Lung (tissue), 12 donors: Measurements from ENCODE around the gene BTBD2. TPM values are rescaled to one million over a fixed set of nuclear protein-coding genes. Genes with fewer than 3 reads are reported as not detected.

Experiments used
- ATAC-seq: fragments of 200-7000 bp; cut with Tn5 transposase; one replicate; pipeline ENCODE4 v1.9.1; 2020; ENCODE audit warnings: moderate number of reproducible peaks; ENCODE audit not compliant: insufficient read depth, low FRiP score
- DNase-seq, 3 donors: peaks; one replicate each; pipeline ENCODE4 v3.0.0-alpha.2; 2013 to 2017
- H3K27ac ChIP-seq, 2 donors: one replicate each; pipeline ENCODE4 v1.5.1; 2013; ENCODE audit warnings: mild to moderate bottlenecking in 2 of 2, moderate library complexity in 2 of 2, control low read depth in 1 of 2, inconsistent platforms in 1 of 2, low read depth in 1 of 2, low read length in 1 of 2
- H3K27me3 ChIP-seq, 3 donors: one replicate each; pipeline ENCODE4 v1.5.1; 2013; ENCODE audit warnings: low read length in 2 of 3; ENCODE audit not compliant: control insufficient read depth in 3 of 3, insufficient read depth in 3 of 3
- H3K36me3 ChIP-seq, 4 donors: one replicate each; pipeline ENCODE4 v1.5.1; 2013; ENCODE audit warnings: low read length in 4 of 4, mild to moderate bottlenecking in 1 of 4, moderate library complexity in 1 of 4; ENCODE audit not compliant: control insufficient read depth in 4 of 4, insufficient read depth in 4 of 4
- H3K4me1 ChIP-seq, 5 donors: one replicate each; pipeline ENCODE4 v1.5.1; 2013; ENCODE audit warnings: low read length in 5 of 5, mild to moderate bottlenecking in 2 of 5, moderate library complexity in 1 of 5; ENCODE audit not compliant: control insufficient read depth in 5 of 5, insufficient read depth in 5 of 5
- H3K4me3 ChIP-seq: one replicate; pipeline ENCODE4 v1.5.1; 2013; ENCODE audit warnings: mild to moderate bottlenecking, control low read depth, moderate library complexity
- H3K9ac ChIP-seq, 2 donors: one replicate each; pipeline ENCODE4 v1.5.1; 2013; ENCODE audit warnings: low read length in 2 of 2, control low read depth in 1 of 2; ENCODE audit not compliant: insufficient read depth in 1 of 2
- H3K9me3 ChIP-seq, 4 donors: one replicate each; pipeline ENCODE4 v1.5.1; 2013; ENCODE audit warnings: low read length in 3 of 4, mild to moderate bottlenecking in 1 of 4, moderate library complexity in 1 of 4; ENCODE audit not compliant: control insufficient read depth in 4 of 4, insufficient read depth in 3 of 4
- CTCF ChIP-seq: IDR thresholded peaks from 2 replicates; pipeline ENCODE4 v1.5.1; 2012; ENCODE audit warnings: mild to moderate bottlenecking; ENCODE audit errors: control extremely low read depth, extremely low read depth
- WGBS, 2 donors: extraction: QIAGEN DNeasy Blood & Tissue Kit; methylation state at CpG; one replicate each; pipeline ENCODE4 v1.1.7; 2013; 5-methylcytosine and 5-hydroxymethylcytosine counted together
- polyA plus RNA-seq, 2 donors: library from polyadenylated mRNA; stranded (reverse); fragments of 200-250 nt; gene quantifications; one replicate each; pipeline ENCODE4 v1.2.1, GENCODE V29; 2013
- total RNA-seq, 2 donors: library from RNA; depleted of rRNA in 1 of 2; stranded (reverse); fragments of >200 nt in 1 of 2; gene quantifications; one replicate each; pipeline ENCODE4 v1.2.1, GENCODE V29; 2014 to 2021
- donor health status: control.
- donor health status: control.
- donor health status: Bipolar disorder and iron deficiency.
- donor health status: healthy.
- donor health status: DM: yes; HTN: yes; CAD: no.

Gene BTBD2
- total and polyA plus RNA-seq, 4 donors: 35.5 to 62.3 (median 44.8) TPM

GRCh38 chr19:1955171-1956121 lies 60.1 kb downstream of the BTBD2 start:
- no peaks in the 10 kb centered on the region for H3K4me1 ChIP-seq
- no peaks in the 10 kb centered on the region for H3K9me3 ChIP-seq
- no peak for DNase-seq
- WGBS, 2 donors: 88 to 93% methylated on average over 37 to 51 of the region's 51 CpGs
- H3K27me3 ChIP-seq: no peaks in the 10 kb centered on the region
- no peak for ATAC-seq
- TF ChIP-seq CTCF: no peak
- H3K9ac ChIP-seq: no peak overlapping the region
- no peak overlapping the region for H3K4me3 ChIP-seq
- peaks cover 0 to 24% (median 2%) of the 10 kb centered on the region in 4 donors for H3K36me3 ChIP-seq
- no peak overlapping the region for H3K27ac ChIP-seq

GRCh38 chr19:1954532-1954933 lies 61.0 kb downstream of the BTBD2 start:
- no peak overlapping the region for H3K4me3 ChIP-seq
- 96 to 97% methylated on average over 15 of the region's 15 CpGs for WGBS, 2 donors
- no peak overlapping the region for H3K9ac ChIP-seq
- ATAC-seq: no peak
- H3K27ac ChIP-seq: no peak overlapping the region
- no peaks in the 10 kb centered on the region for H3K27me3 ChIP-seq
- TF ChIP-seq CTCF: no peak
- H3K36me3 ChIP-seq: peaks cover 0 to 26% (median 2%) of the 10 kb centered on the region in 4 donors
- no peaks in the 10 kb centered on the region for H3K4me1 ChIP-seq
- no peaks in the 10 kb centered on the region for H3K9me3 ChIP-seq
- no peak for DNase-seq

- WGBS, 2 donors: 91 to 93% methylated on average over 29 to 32 of the region's 32 CpGs
- no peak overlapping the region for H3K9ac ChIP-seq
- no peak overlapping the region for H3K4me3 ChIP-seq
- no peaks in the 10 kb centered on the region for H3K9me3 ChIP-seq
- no peaks in the 10 kb centered on the region for H3K4me1 ChIP-seq
- TF ChIP-seq CTCF: no peak
- no peak for DNase-seq
- H3K27me3 ChIP-seq: no peaks in the 10 kb centered on the region
- H3K36me3 ChIP-seq: peaks cover 0 to 26% (median 2%) of the 10 kb centered on the region in 4 donors
- H3K27ac ChIP-seq: no peak overlapping the region
- ATAC-seq: no peak
Observed at GRCh38 chr19:1953441-1954094, 61.9 kb downstream of the BTBD2 start.
